CD4-positive, alpha-beta T cell treated with Interferon alpha-2 for 1 hour (primary cell): ENCODE results near the gene ATP6V0A1.
"Not testable (repeated sequence)": the region's sequence is repeated elsewhere in the genome, so short reads cannot be mapped to it uniquely, and the experiment has no call there.

Source experiments
- DNase-seq, 2 donors: peaks; one replicate each; pipeline ENCODE4 v3.0.0-alpha.2; 2020 to 2022

Gene ATP6V0A1

GRCh38 chr17:42438600-42439567 lies 19.8 kb upstream of the ATP6V0A1 start:
- DNase-seq, result peak; percentile 50 to 59

GRCh38 chr17:42441371-42442195 lies 17.1 kb upstream of the ATP6V0A1 start:
- DNase-seq, result no peak

- no peak for DNase-seq
These were observed 16.5 kb upstream of the ATP6V0A1 start for GRCh38 chr17:42442196-42442565.

- DNase-seq, result not testable (repeated sequence)
These were observed 9.5 kb upstream of the ATP6V0A1 start for GRCh38 chr17:42449176-42449575.

- not testable (repeated sequence) for DNase-seq
These were observed 8.8 kb upstream of the ATP6V0A1 start for GRCh38 chr17:42449838-42450237.

GRCh38 chr17:42451270-42451669 lies 7.4 kb upstream of the ATP6V0A1 start:
- DNase-seq, result not testable (repeated sequence)

- no peak for DNase-seq
These were observed 5.2 kb upstream of the ATP6V0A1 start for GRCh38 chr17:42453439-42453838.

GRCh38 chr17:42454987-42455386 lies 3.7 kb upstream of the ATP6V0A1 start:
- DNase-seq, result not testable (repeated sequence)

- peak; percentile 15 to 68 for DNase-seq
These were observed 2.2 kb upstream of the ATP6V0A1 start for GRCh38 chr17:42456223-42457106.

- no peak for DNase-seq
These were observed 1.4 kb upstream of the ATP6V0A1 start for GRCh38 chr17:42457107-42457792.

GRCh38 chr17:42459256-42459800 lies 650 bp downstream of the ATP6V0A1 start:
- peak; percentile 6 to 23 for DNase-seq

GRCh38 chr17:42459801-42460281 lies 1.2 kb downstream of the ATP6V0A1 start:
- DNase-seq, result peak in 1 of 2 donors; percentile 51

GRCh38 chr17:42460371-42460770 lies 1.7 kb downstream of the ATP6V0A1 start:
- no peak for DNase-seq

- DNase-seq, result no peak
These were observed 5.3 kb downstream of the ATP6V0A1 start for GRCh38 chr17:42463976-42464400.

- DNase-seq, result no peak
These were observed 9.2 kb downstream of the ATP6V0A1 start for GRCh38 chr17:42467889-42468288.

GRCh38 chr17:42472709-42473521 lies 14.2 kb downstream of the ATP6V0A1 start:
- no peak for DNase-seq

- no peak for DNase-seq
These were observed 15.6 kb downstream of the ATP6V0A1 start for GRCh38 chr17:42474276-42474675.

GRCh38 chr17:42475121-42475520 lies 16.4 kb downstream of the ATP6V0A1 start:
- DNase-seq, result no peak

GRCh38 chr17:42475835-42476234 lies 17.2 kb downstream of the ATP6V0A1 start:
- no peak for DNase-seq

- DNase-seq, result no peak
These were observed 17.7 kb downstream of the ATP6V0A1 start for GRCh38 chr17:42476411-42476810.

- DNase-seq, result no peak
These were observed 18.5 kb downstream of the ATP6V0A1 start for GRCh38 chr17:42477173-42477572.
